WERI-Rb-1 (cell line): ENCODE measurements around the gene OOSP3.
"Not testable (repeated sequence)": the region's sequence is repeated elsewhere in the genome, so short reads cannot be mapped to it uniquely, and the experiment has no call there.

Experiments used
- DNase-seq: peaks from one replicate; pipeline ENCODE4 v3.0.0-alpha.2; 2020
- H3K27ac ChIP-seq: fragments of 250-450 bp; sonication (Bioruptor Pico); 2 replicates; pipeline ENCODE4 v1.5.1; 2020; ENCODE audit warnings: mild to moderate bottlenecking, moderate library complexity
- H3K27me3 ChIP-seq: fragments of 250-450 bp; sonication (Bioruptor Pico); 2 replicates; pipeline ENCODE4 v1.5.1; 2021; ENCODE audit warnings: mild to moderate bottlenecking, low read depth, moderate library complexity; ENCODE audit not compliant: insufficient read depth, severe bottlenecking
- H3K36me3 ChIP-seq: fragments of 250-450 bp; sonication (Bioruptor Pico); 2 replicates; pipeline ENCODE4 v1.5.1; 2020; ENCODE audit warnings: mild to moderate bottlenecking, moderate library complexity
- H3K4me3 ChIP-seq: 2 replicates; pipeline ENCODE4 v1.5.1; 2011; ENCODE audit warnings: low read depth, mild to moderate bottlenecking, control low read depth, low read length
- H3K9me3 ChIP-seq: fragments of 250-450 bp; sonication (Bioruptor Pico); 2 replicates; pipeline ENCODE4 v1.5.1; 2021; ENCODE audit warnings: mild to moderate bottlenecking, moderate library complexity; ENCODE audit not compliant: severe bottlenecking
- TF ChIP-seq, protein P1 (sequence below): IDR thresholded peaks from 2 replicates; pipeline ENCODE4 v1.5.1; 2011; ENCODE audit warnings: low read depth, mild to moderate bottlenecking, control low read depth, inconsistent platforms, low read length

Gene OOSP3

DNA sequence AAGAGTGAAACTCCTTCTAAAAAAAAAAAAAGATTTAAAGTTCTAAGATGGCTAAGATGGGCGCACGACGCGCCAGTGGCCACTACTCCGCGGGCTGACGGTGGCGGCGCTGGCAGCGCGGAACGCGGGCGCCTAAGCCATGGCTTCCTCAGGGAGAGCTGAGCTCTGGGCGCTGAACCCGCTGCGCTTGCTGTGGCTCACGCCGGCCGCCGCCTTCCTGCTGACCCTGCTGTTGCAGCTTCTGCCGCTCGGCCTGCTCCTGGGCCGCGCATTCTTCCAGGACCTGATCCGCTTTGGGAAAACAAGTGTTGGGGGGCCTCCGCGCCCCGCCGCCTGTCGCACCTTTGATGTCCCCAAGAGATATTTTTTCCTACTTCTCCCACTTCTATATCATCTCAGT lies 19.5 kb downstream of the OOSP3 start:
- H3K27ac ChIP-seq: no peak overlapping the region
- no peak for DNase-seq
- H3K9me3 ChIP-seq: no peaks in the 10 kb centered on the region
- TF ChIP-seq, protein P1, sequence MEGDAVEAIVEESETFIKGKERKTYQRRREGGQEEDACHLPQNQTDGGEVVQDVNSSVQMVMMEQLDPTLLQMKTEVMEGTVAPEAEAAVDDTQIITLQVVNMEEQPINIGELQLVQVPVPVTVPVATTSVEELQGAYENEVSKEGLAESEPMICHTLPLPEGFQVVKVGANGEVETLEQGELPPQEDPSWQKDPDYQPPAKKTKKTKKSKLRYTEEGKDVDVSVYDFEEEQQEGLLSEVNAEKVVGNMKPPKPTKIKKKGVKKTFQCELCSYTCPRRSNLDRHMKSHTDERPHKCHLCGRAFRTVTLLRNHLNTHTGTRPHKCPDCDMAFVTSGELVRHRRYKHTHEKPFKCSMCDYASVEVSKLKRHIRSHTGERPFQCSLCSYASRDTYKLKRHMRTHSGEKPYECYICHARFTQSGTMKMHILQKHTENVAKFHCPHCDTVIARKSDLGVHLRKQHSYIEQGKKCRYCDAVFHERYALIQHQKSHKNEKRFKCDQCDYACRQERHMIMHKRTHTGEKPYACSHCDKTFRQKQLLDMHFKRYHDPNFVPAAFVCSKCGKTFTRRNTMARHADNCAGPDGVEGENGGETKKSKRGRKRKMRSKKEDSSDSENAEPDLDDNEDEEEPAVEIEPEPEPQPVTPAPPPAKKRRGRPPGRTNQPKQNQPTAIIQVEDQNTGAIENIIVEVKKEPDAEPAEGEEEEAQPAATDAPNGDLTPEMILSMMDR: no peak
- H3K27me3 ChIP-seq: no peaks in the 10 kb centered on the region
- H3K4me3 ChIP-seq: no peak overlapping the region
- no peaks in the 10 kb centered on the region for H3K36me3 ChIP-seq

DNA sequence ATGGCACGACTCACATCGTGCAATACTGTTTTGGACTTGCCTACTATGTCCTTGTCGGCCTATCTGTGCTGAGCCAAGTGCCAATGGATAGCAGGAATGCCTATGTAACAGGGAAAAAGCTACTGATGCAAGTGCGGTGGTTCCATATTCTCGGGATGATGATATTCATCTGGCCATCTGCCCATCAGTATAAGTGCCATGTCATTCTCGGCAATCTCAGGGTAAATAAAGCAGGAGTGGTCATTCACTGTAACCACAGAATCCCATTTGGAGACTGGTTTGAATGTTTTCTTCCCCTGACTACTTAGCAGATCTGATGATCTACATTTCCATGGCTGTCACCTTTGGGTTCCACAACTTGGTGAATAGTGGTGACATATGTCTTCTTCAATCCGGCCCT lies 20.1 kb downstream of the OOSP3 start:
- H3K27ac ChIP-seq: no peak overlapping the region
- no peak for DNase-seq
- no peaks in the 10 kb centered on the region for H3K27me3 ChIP-seq
- H3K36me3 ChIP-seq: no peaks in the 10 kb centered on the region
- TF ChIP-seq, protein P1: no peak
- H3K4me3 ChIP-seq: no peak overlapping the region
- H3K9me3 ChIP-seq: no peaks in the 10 kb centered on the region

GRCh38 chr11:59899532-59899931 lies 20.9 kb downstream of the OOSP3 start:
- Histone ChIP-seq H3K4me3 (no peak overlapping the region), H3K27me3 (no peaks in the 10 kb centered on the region), H3K36me3 (no peaks in the 10 kb centered on the region), H3K9me3 (no peaks in the 10 kb centered on the region), H3K27ac (no peak overlapping the region)
- DNase-seq: no peak
- TF ChIP-seq, protein P1: no peak

GRCh38 chr11:59900366-59901126 lies 22.0 kb downstream of the OOSP3 start:
- Histone ChIP-seq H3K27ac (no peak overlapping the region), H3K9me3 (no peaks in the 10 kb centered on the region), H3K4me3 (no peak overlapping the region), H3K36me3 (no peaks in the 10 kb centered on the region), H3K27me3 (no peaks in the 10 kb centered on the region)
- no peak for DNase-seq
- TF ChIP-seq, protein P1: no peak

DNA sequence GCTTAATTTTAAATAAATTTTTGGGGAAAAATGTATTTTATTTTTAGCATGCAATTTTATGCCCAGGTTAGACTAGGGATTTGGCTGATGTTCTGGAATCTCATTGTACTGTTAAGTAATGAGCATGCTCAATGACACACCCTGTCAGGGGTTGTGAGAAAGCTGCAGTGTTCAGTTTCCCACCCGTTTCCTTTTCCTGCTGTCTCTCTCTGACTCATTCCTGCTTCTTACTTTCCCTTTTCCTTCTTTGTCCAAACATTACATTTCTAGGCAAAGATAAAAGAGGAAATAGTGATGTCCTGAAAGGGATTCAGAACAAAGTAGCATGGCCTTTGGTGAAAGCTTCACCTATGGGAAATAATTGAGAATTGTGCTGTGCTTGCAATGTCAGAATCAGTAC lies 22.7 kb downstream of the OOSP3 start:
- no peaks in the 10 kb centered on the region for H3K9me3 ChIP-seq
- H3K27ac ChIP-seq: no peak overlapping the region
- H3K4me3 ChIP-seq: no peak overlapping the region
- no peak for DNase-seq
- H3K27me3 ChIP-seq: no peaks in the 10 kb centered on the region
- TF ChIP-seq, protein P1: no peak
- H3K36me3 ChIP-seq: no peaks in the 10 kb centered on the region

DNA sequence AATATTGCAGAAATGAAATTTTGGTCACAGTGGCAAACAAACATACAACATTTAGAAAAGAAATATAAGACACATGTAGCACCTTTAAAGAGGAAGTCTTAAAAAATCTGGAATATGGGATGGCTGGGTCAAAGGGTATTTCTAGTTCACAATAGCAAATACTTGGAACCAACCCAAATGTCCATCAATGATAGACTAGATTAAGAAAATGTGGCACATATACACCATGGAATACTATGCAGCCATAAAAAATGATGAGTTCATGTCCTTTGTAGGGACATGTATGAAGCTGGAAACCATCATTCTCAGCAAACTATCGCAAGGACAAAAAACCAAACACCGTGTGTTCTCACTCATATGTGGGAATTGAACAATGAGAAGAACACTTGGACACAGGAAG lies 25.0 kb downstream of the OOSP3 start:
- not testable (repeated sequence) for H3K27me3 ChIP-seq, H3K27ac ChIP-seq, H3K36me3 ChIP-seq, H3K9me3 ChIP-seq, H3K4me3 ChIP-seq, DNase-seq
